Neural progenitor cell (in vitro differentiated cells): ENCODE results near the gene BBS4.

ENCODE experiments used
- CTCF ChIP-seq: fragments of 200-600 bp; sonication (generic); IDR thresholded peaks from 2 replicates; pipeline ENCODE4 v1.5.1; 2017; ENCODE audit warnings: antibody characterized with exemption, mild to moderate bottlenecking
- EZH2 ChIP-seq: fragments of 200-600 bp; sonication (generic); IDR thresholded peaks from 2 replicates; pipeline ENCODE4 v1.6.1; 2017; ENCODE audit warnings: antibody characterized with exemption, mild to moderate bottlenecking, moderate library complexity

GRCh38 chr15:72760590-72761260 lies 74.7 kb downstream of the BBS4 start:
- TF ChIP-seq CTCF (no peak), EZH2 (no peak)
